Endothelial cell of umbilical vein (primary cell): Measurements from ENCODE around the gene GRIN3B. TPM values are rescaled to one million over a fixed set of nuclear protein-coding genes. Genes with fewer than 3 reads are reported as not detected.

Experiments used
- BruUV-seq: library from RNA; stranded (reverse); fragments of 400-500 nt; replicated peaks from 2 replicates; lab custom pipeline; 2021; lab: Mats Ljungman, UMichigan
- CTCF ChIA-PET: fragments of 300-600, 350-600 bp; sonication (Branson Sonifier 250); formaldehyde crosslinking; loops from one replicate; lab custom pipeline; 2021; ENCODE audit warnings: antibody characterized with exemption, inconsistent platforms; lab: Charles Lee
- POLR2A ChIA-PET: fragments of 300-600, 350-600 bp; sonication (Branson Sonifier 250); formaldehyde crosslinking; loops from one replicate; lab custom pipeline; 2021; ENCODE audit warnings: antibody characterized with exemption, inconsistent platforms; lab: Charles Lee
- DNase-seq: peaks from one replicate; pipeline ENCODE4 v3.0.0-alpha.2; 2011; ENCODE audit warnings: low read depth, low spot score
- FAIRE-seq: peaks from 2 replicates; lab custom pipeline; 2011; peaks lifted over from hg19 to GRCh38; lab: Jason Lieb, UNC
- H2AFZ ChIP-seq: 2 replicates; pipeline ENCODE4 v1.6.0; 2012; ENCODE audit warnings: low read depth, low read length, control low read depth, inconsistent platforms
- H3K27ac ChIP-seq: 2 replicates; pipeline ENCODE4 v1.5.1; 2011; ENCODE audit warnings: low read depth, mild to moderate bottlenecking, control low read depth, low read length, moderate library complexity; ENCODE audit not compliant: insufficient read depth
- H3K27me3 ChIP-seq, 2 experiments: 2 replicates each; pipeline versions ENCODE4 v1.6.0 to v1.6.1; 2011; ENCODE audit warnings: low read length in 2 of 2, mixed read lengths in 1 of 2; ENCODE audit not compliant: control insufficient read depth in 2 of 2, insufficient read depth in 2 of 2
- H3K36me3 ChIP-seq, 2 experiments: 2 replicates in 1 of 2; 3 replicates in 1 of 2; pipeline ENCODE4 v1.5.1; 2011; ENCODE audit warnings: low read length in 2 of 2, mild to moderate bottlenecking in 1 of 2, moderate library complexity in 1 of 2; ENCODE audit not compliant: control insufficient read depth in 2 of 2, insufficient read depth in 2 of 2; ENCODE audit errors: extremely low read depth in 1 of 2
- H3K4me1 ChIP-seq: 3 replicates; pipeline ENCODE4 v1.5.1; 2011; ENCODE audit warnings: mild to moderate bottlenecking, low read length; ENCODE audit not compliant: control insufficient read depth, insufficient read depth; ENCODE audit errors: extremely low read depth
- H3K4me2 ChIP-seq: 2 replicates; pipeline ENCODE4 v1.6.1; 2011; ENCODE audit warnings: low read length, control low read depth, mixed read lengths; ENCODE audit not compliant: insufficient read depth
- H3K4me3 ChIP-seq, 3 experiments: fragments of 200-600 bp in 1 of 3; sonication (generic), shearing (Covaris generic) in 1 of 3; replicated peaks in 1 of 3; 2 replicates each; pipeline ENCODE4 v1.5.1; 2011 to 2016; ENCODE audit warnings: control low read depth in 3 of 3, low read length in 3 of 3, mild to moderate bottlenecking in 2 of 3, inconsistent platforms in 1 of 3, low read depth in 1 of 3, moderate library complexity in 1 of 3; ENCODE audit not compliant: insufficient read depth in 1 of 3
- H3K79me2 ChIP-seq: 2 replicates; pipeline ENCODE4 v1.6.0; 2012; ENCODE audit warnings: low read length, inconsistent platforms; ENCODE audit not compliant: control insufficient read depth, insufficient read depth
- H3K9ac ChIP-seq: replicated peaks from 2 replicates; pipeline ENCODE3; 2011; ENCODE audit warnings: low read length, control low read depth; ENCODE audit not compliant: insufficient read depth; ENCODE audit errors: extremely low read depth
- H3K9me1 ChIP-seq: replicated peaks from 3 replicates; pipeline ENCODE4 v1.6.0; 2011; ENCODE audit warnings: mild to moderate bottlenecking, low read length; ENCODE audit not compliant: control insufficient read depth, insufficient read depth; ENCODE audit errors: extremely low read depth
- H3K9me3 ChIP-seq: replicated peaks from 2 replicates; pipeline ENCODE4 v1.5.1; 2012; ENCODE audit warnings: low read length, inconsistent platforms; ENCODE audit not compliant: control insufficient read depth, insufficient read depth
- H4K20me1 ChIP-seq: replicated peaks from 2 replicates; pipeline ENCODE3; 2011; ENCODE audit warnings: mild to moderate bottlenecking, low read length; ENCODE audit not compliant: control insufficient read depth, insufficient read depth; ENCODE audit errors: extremely low read depth
- CTCF ChIP-seq, 2 donors: IDR thresholded peaks; 1 replicate in 1 of 2; 2 replicates in 1 of 2; pipeline ENCODE4 v1.5.1; 2011; ENCODE audit warnings: low read length in 2 of 2, mild to moderate bottlenecking in 2 of 2, moderate library complexity in 2 of 2, control low read depth in 1 of 2, inconsistent platforms in 1 of 2, low read depth in 1 of 2; ENCODE audit not compliant: insufficient read depth in 1 of 2; ENCODE audit errors: extremely low read depth in 1 of 2
- POLR2A ChIP-seq: IDR thresholded peaks from 2 replicates; pipeline ENCODE4 v1.6.1; 2012; ENCODE audit warnings: low read depth, mild to moderate bottlenecking, control low read depth, low read length
- POLR2AphosphoS5 ChIP-seq: IDR thresholded peaks from 2 replicates; pipeline ENCODE4 v1.6.1; 2012; ENCODE audit warnings: low read depth, mild to moderate bottlenecking, control low read depth, low read length, moderate library complexity; ENCODE audit not compliant: insufficient read depth
- dilution Hi-C: fragments of 300-500 bp; cut with MboI; formaldehyde crosslinking; loops from one replicate; pipeline ENCODE4 v1.15.0; 2019; ENCODE audit warnings: low sequenced_read_pairs; ENCODE audit not compliant: extremely low pct_ligation_motif_present
- intact Hi-C: fragments of 100-400 bp; cut with micrococcal nuclease; formaldehyde crosslinking; loops from one replicate; pipeline ENCODE4 v1.10.0; 2022
- polyA plus RNA-seq, 4 experiments: library from polyadenylated mRNA; depleted of rRNA in 3 of 4; stranded (reverse) in 3 of 4; unstranded in 1 of 4; fragments of >200 nt; gene quantifications; 2 replicates each; pipeline versions ENCODE4 v1.2.1 to v1.2.3, GENCODE V29; 2011 to 2012; ENCODE audit warnings: missing spikeins in 1 of 4
- total RNA-seq: library from RNA; stranded (reverse); gene quantifications from 2 replicates; pipeline ENCODE4 v1.2.3, GENCODE V29; 2021

The GRIN3B gene
- total and polyA plus RNA-seq, 2 donors (not counting 3 experiments of a cell fraction or from before 2014, with no cell fraction given) = 0.43 to 0.82 TPM

GRCh38 chr19:1001538-1002166 lies 1.4 kb downstream of the GRIN3B start:
- Histone ChIP-seq H3K4me3 (no peak overlapping the region), H2AFZ (no peak overlapping the region), H3K9ac (no peak overlapping the region), H3K79me2 (no peaks in the 10 kb centered on the region), H3K4me2 (no peak overlapping the region), H3K27me3 (peaks cover 17 to 19% of the 10 kb centered on the region in 2 experiments), H3K36me3 (no peaks in the 10 kb centered on the region), H3K27ac (no peak overlapping the region), H3K9me3 (no peaks in the 10 kb centered on the region), H3K4me1 (no peaks in the 10 kb centered on the region), H3K9me1 (no peaks in the 10 kb centered on the region), H4K20me1 (no peaks in the 10 kb centered on the region)
- TF ChIP-seq CTCF (IDR thresholded peaks at IDR 0.05; ENCODE audit: extremely low read depth in 1 of 2, insufficient read depth in 1 of 2, low read depth in 1 of 2, low read length in 2 of 2) (peak; percentile 84 to 89), POLR2A (no peak)
- DNase-seq = peak; percentile 37
- peak; percentile 86 for FAIRE-seq
- no TSS peak for BruUV-seq
- dilution Hi-C loops = no loop called here
- intact Hi-C loops = loop anchor here (1.0 to 2.0 kb wide), 2 partner anchors 19 to 80 kb away; partner anchors contain the start of genes RNU6-2 and TMEM259
- CTCF ChIA-PET = interaction anchor here (0.6 to 1.4 kb wide), 6 partner anchors 20 to 191 kb away, joined by 3 to 5 read pairs (median 4); partner anchors contain the start of gene RNU6-2
- POLR2A ChIA-PET = no interaction called here

- DNase-seq (no peak), FAIRE-seq (no peak)
- H3K4me1 ChIP-seq = no peaks in the 10 kb centered on the region
- H3K79me2 ChIP-seq = no peaks in the 10 kb centered on the region
- peaks cover 12 to 14% of the 10 kb centered on the region in 2 experiments for H3K27me3 ChIP-seq
- no peak overlapping the region for H3K4me3 ChIP-seq
- no peak overlapping the region for H3K27ac ChIP-seq
- intact Hi-C loops = no loop called here
- H3K9me1 ChIP-seq = no peaks in the 10 kb centered on the region
- H3K9ac ChIP-seq = no peak overlapping the region
- H2AFZ ChIP-seq = no peak overlapping the region
- ChIA-PET CTCF (no interaction called here), POLR2A (no interaction called here)
- no TSS peak for BruUV-seq
- H3K36me3 ChIP-seq = no peaks in the 10 kb centered on the region
- H3K4me2 ChIP-seq = no peak overlapping the region
- dilution Hi-C loops = no loop called here
- H3K9me3 ChIP-seq = no peaks in the 10 kb centered on the region
- TF ChIP-seq CTCF (IDR thresholded peaks at IDR 0.05; ENCODE audit: extremely low read depth in 1 of 2, insufficient read depth in 1 of 2, low read depth in 1 of 2, low read length in 2 of 2) (no peak), POLR2AphosphoS5 (no peak), POLR2A (no peak)
- H4K20me1 ChIP-seq = no peaks in the 10 kb centered on the region
These were observed 2.4 kb downstream of the GRIN3B start for GRCh38 chr19:1002600-1002999.
